ENCODE results near the gene PCDH8. TPM values are rescaled to one million over a fixed set of nuclear protein-coding genes. Genes with fewer than 3 reads are reported as not detected.

The PCDH8 gene
- total RNA-seq, 1 experiment from 2014 or later = not detected

DNA sequence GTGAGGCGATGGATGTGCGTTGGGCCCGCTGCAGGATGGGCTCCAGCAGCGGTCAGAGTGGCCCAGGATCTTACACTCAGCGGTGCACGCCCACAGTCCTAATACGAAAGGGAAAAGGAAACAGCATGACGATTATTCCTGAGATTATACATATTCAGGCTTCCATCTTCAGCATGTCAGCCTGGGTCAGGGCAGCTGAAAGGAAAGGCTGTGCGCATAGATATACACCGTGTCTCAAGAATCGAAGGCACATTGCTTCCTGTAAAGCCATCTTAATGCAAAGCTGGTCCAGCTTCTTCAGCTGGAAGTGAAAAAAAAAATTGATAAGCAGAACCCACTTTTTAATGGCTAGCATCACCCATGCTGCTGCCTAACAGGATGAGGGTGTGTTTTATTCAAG lies 3.6 kb downstream of the PCDH8 start (continued):
- TF ChIP-seq, protein P1, sequence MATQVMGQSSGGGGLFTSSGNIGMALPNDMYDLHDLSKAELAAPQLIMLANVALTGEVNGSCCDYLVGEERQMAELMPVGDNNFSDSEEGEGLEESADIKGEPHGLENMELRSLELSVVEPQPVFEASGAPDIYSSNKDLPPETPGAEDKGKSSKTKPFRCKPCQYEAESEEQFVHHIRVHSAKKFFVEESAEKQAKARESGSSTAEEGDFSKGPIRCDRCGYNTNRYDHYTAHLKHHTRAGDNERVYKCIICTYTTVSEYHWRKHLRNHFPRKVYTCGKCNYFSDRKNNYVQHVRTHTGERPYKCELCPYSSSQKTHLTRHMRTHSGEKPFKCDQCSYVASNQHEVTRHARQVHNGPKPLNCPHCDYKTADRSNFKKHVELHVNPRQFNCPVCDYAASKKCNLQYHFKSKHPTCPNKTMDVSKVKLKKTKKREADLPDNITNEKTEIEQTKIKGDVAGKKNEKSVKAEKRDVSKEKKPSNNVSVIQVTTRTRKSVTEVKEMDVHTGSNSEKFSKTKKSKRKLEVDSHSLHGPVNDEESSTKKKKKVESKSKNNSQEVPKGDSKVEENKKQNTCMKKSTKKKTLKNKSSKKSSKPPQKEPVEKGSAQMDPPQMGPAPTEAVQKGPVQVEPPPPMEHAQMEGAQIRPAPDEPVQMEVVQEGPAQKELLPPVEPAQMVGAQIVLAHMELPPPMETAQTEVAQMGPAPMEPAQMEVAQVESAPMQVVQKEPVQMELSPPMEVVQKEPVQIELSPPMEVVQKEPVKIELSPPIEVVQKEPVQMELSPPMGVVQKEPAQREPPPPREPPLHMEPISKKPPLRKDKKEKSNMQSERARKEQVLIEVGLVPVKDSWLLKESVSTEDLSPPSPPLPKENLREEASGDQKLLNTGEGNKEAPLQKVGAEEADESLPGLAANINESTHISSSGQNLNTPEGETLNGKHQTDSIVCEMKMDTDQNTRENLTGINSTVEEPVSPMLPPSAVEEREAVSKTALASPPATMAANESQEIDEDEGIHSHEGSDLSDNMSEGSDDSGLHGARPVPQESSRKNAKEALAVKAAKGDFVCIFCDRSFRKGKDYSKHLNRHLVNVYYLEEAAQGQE (IDR thresholded peaks at IDR 0.05; ENCODE audit: low read depth) = no peak

DNA sequence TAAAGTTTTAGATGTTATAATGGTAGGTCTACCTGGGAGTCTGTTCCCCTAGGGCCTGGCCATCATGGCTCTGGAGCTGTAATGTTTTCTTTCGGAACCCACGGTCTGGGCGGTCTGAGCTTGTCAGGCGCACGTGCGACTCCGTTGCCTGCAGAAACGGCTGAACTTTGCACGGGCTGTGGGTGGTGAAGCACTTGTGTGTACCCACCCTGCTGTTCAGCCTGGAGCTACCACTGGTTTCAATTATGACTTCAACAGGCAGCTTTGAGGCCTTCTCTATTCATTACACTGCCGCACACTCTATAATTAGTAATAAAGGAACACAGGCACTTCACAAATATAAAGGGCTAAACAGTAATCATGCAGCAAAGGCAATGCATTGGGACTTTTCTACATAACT lies 6.0 kb downstream of the PCDH8 start:
- H3K27ac ChIP-seq (ENCODE audit: low read depth, low read length) = no peak overlapping the region
- no TSS peak for BruUV-seq (replicated peaks)
- intact Hi-C loops (cut with micrococcal nuclease) = no loop called here
- H3K4me3 ChIP-seq (replicated peaks in 1 of 2; ENCODE audit: low read depth in 1 of 2, low read length in 2 of 2) = no peak overlapping the region
- no peaks in the 10 kb centered on the region for H3K4me1 ChIP-seq (ENCODE audit: control insufficient read depth in 1 of 2, insufficient read depth in 2 of 2, low read length in 2 of 2)
- no peak overlapping the region for H3K9ac ChIP-seq (ENCODE audit: low read length)
- peaks cover 39% of the 10 kb centered on the region; the same call in 1 of the 2 replicates for H3K27me3 ChIP-seq (ENCODE audit: insufficient read depth, low read length)
- TF ChIP-seq JUND (IDR thresholded peaks at IDR 0.05) (no peak), SRF (IDR thresholded peaks at IDR 0.05; ENCODE audit: low read depth) (no peak), SP1 (IDR thresholded peaks at IDR 0.05; ENCODE audit: low read depth) (no peak), CTCF (IDR thresholded peaks at IDR 0.05 in 2 of 3, conservative IDR thresholded peaks at IDR 0.05 in 1 of 3; ENCODE audit: borderline replicate concordance in 1 of 3, insufficient read depth in 1 of 3, low read depth in 2 of 3, low read length in 2 of 3) (no peak), POLR2A (IDR thresholded peaks at IDR 0.05; ENCODE audit: borderline replicate concordance, extremely low read depth, insufficient read depth, insufficient read length) (no peak), EZH2phosphoT487 (IDR thresholded peaks at IDR 0.05; ENCODE audit: borderline replicate concordance) (no peak), FOSL1 (IDR thresholded peaks at IDR 0.05; ENCODE audit: low read depth) (no peak), CEBPB (IDR thresholded peaks at IDR 0.05; ENCODE audit: low read depth) (no peak), EGR1 (IDR thresholded peaks at IDR 0.05; ENCODE audit: low read depth) (no peak), SIN3A (IDR thresholded peaks at IDR 0.05; ENCODE audit: low read depth) (no peak)
- TF ChIP-seq, protein P2, sequence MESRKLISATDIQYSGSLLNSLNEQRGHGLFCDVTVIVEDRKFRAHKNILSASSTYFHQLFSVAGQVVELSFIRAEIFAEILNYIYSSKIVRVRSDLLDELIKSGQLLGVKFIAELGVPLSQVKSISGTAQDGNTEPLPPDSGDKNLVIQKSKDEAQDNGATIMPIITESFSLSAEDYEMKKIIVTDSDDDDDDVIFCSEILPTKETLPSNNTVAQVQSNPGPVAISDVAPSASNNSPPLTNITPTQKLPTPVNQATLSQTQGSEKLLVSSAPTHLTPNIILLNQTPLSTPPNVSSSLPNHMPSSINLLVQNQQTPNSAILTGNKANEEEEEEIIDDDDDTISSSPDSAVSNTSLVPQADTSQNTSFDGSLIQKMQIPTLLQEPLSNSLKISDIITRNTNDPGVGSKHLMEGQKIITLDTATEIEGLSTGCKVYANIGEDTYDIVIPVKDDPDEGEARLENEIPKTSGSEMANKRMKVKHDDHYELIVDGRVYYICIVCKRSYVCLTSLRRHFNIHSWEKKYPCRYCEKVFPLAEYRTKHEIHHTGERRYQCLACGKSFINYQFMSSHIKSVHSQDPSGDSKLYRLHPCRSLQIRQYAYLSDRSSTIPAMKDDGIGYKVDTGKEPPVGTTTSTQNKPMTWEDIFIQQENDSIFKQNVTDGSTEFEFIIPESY (IDR thresholded peaks at IDR 0.05; ENCODE audit: extremely low read depth, insufficient replicate concordance, low read length) = no peak
- H3K36me3 ChIP-seq (ENCODE audit: control insufficient read depth in 1 of 2, insufficient read depth in 2 of 2, low read length in 2 of 2) = no peaks in the 10 kb centered on the region
- H2AFZ ChIP-seq (ENCODE audit: low read depth, low read length, poor library complexity, severe bottlenecking) = no peak overlapping the region
- DNase-seq (ENCODE audit: low read depth, low spot score) (no peak), ATAC-seq (no peak)
- H4K20me1 ChIP-seq (ENCODE audit: insufficient read depth) = no peaks in the 10 kb centered on the region; the same call in 1 of the 2 replicates
- ChIA-PET CTCF (no interaction called here), POLR2A (no interaction called here), RAD21 (ENCODE audit: low non-redundant PET in 1 of 2, low total read pairs in 2 of 2, uncharacterized antibody in 2 of 2, unreplicated experiment in 2 of 2) (no interaction called here)
- H3K9me2 ChIP-seq (ENCODE audit: insufficient read depth) = no peaks in the 10 kb centered on the region
- H3K4me2 ChIP-seq (ENCODE audit: low read length) = no peak overlapping the region
- H3K79me2 ChIP-seq (ENCODE audit: insufficient read depth, low read length) = no peaks in the 10 kb centered on the region
- no peaks in the 10 kb centered on the region for H3K9me3 ChIP-seq (ENCODE audit: control insufficient read depth in 1 of 2, insufficient read depth in 1 of 2, low read depth in 1 of 2, low read length in 2 of 2)

All from HCT116 (cell line).